NK-92 (cell line): Measurements from ENCODE around the gene MAEL.

ENCODE experiments used
- DNase-seq: peaks from one replicate; lab custom pipeline; 2025; ENCODE audit not compliant: unreplicated experiment; lab: John Stamatoyannopoulos, UW

The MAEL gene

DNA sequence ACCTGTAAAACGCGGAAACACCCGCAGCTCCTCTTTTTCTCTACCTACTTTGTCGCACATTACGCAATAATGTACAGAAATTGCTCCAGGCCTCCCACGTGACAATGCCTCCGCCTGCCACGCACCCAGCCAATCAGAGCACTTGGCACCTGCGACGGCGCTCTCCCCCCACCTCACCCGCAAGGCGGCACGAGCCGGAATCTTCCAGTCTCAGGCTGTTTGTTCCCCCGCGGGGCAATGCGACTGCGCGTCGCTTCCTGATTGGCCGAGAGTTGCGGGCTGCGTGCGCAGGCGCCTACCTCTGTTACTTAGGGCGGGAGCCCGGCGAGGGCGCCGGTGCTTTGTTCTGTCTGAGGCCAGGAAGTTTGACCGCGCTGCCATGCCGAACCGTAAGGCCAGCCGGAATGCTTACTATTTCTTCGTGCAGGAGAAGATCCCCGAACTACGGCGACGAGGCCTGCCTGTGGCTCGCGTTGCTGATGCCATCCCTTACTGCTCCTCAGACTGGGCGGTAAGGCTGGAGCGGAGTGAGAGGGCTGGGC, at the start of gene MAEL:
Gene MAEL (plus strand): TSS at position 307 of the 542 bp plus-strand sequence. CDS start 73 bp downstream, at position 380.
- no peak for DNase-seq

DNA sequence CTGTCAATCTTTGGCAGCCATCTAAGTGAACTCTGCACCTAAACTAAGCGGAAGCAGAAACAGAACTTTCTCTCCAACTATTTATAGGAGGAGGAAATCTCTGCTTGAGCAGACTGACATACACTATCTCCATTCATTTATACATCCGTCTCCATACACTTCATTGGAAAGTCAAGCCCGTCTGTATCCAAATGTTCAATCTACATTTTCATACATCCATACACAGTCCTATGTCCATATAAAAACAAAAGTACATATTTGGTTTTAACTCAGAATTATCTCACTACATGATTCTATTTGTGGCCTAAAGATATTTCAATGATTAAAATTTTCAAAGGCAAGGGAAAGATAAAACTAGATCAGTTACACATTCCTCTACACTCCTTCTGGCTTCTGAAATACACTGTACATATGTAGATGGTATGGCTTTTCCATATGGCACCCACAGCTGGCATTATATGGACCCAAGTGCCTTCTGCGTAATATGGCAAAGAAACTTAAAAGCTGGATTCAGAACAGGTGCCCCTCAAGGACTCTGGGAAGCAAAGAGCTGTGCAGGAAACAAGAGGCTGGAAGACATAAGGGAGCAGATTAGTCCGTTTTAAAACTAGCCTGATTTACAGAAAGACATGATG, 49.2 kb upstream of the MAEL start:
- no peak for DNase-seq

DNA sequence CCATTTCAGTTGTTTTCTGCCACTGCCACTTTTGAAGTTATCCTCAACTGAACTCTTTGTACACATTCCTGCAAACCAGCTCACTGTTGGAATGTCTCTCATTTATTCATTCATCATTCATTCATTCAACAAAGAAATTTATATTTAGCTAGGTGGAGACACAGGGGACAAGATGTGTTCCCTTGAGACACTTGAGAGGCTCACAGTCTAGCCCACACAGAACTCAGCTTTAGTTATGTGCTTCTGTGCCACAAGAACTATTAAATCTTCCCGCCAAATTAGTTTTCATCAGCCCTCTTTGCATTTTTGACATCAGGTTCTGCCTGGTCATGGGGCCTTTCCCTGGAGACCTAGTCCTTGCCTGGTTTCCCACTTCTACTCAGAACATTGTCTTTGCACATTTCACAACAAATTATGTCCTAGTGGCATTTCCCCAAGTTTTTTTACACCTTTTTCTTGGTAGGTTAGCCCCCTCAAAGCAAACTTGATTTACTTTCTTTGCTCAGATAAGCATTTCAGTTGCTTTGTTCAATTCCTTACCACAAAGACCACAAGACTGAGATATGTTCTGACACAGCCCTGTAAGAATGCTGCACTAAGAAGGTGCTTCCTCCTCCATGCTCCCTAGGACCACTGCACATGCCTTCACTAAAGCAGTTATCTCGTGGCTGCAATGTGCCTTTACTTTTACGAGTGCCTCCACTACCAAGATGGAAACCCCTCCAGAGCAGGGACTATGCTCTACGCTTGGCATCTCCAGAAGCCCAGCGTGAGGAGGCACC, 44.7 kb upstream of the MAEL start:
- DNase-seq, result no peak

DNA sequence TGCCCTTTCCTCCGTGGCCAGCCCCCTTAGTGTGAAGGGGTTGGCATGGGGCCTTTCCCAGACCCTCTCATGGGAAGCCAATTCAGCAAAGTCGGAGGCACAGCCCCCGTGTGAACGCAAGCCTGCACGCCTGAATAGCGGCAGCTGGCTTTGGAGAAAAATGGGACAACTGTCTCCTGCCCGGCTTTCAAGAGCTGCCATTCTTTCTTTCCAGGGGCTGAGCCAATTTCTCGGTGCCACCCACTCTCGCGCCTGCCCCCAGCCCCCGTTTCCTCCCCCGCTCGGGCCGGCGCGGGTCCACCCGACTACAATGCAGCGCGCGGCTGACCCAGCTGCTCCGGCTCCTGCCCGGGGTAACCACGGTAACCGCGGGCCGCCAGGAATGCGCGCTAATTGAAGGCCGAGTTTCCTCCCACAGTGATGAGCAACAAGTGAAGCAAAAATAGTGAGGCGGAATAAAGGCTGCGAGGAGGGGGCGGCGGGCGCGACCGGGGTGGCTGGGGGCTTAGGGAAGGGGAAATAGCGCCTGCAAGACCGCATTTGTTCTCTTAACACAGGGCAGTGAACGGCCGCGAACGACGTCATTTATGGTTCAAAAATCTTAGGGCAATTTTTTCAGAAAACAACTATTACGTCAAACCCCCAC, 41.6 kb upstream of the MAEL start:
- no peak for DNase-seq

DNA sequence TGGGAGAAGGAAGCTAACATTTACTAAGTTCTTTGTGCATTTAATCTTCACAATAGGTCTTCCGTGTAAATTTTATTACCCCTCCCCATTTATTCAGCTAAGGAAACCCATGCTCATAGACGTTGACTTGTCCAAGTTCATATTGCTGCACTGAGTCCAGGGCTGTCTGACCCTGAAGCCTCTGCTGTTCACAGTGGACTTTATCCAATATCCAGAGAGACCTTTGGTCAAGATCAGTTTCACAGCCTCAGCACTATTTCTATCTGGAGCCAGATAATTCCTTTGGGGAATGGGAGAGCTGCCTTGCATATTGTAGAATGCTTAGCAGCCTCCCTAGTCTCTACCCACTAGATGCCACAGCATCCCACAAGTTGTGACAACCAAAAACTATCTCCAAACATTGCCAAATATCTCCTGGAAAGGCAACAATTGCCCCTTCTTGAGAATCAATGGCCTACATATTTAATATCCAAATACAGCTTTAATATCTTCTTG, 40.2 kb upstream of the MAEL start:
- no peak for DNase-seq

DNA sequence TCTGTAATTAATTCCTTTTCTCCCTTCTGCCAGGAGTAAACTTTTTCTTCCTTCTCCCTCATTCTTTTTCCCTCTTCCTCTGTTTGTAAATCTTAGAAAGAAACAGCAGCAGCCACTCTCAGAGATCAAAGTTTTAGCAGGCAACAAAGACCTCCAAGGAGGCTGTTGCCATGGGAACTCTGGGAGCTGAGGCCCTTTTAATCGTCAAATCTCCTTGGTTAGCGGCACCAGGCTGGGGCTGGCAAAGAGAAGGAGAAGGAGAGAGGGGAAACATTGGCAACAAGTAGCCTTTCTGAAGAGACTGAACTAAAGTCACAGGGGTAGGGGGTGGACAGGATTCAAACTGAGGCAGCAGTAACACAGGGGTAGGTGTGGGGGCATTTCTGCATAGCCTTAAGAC, 38.9 kb upstream of the MAEL start:
- no peak for DNase-seq

DNA sequence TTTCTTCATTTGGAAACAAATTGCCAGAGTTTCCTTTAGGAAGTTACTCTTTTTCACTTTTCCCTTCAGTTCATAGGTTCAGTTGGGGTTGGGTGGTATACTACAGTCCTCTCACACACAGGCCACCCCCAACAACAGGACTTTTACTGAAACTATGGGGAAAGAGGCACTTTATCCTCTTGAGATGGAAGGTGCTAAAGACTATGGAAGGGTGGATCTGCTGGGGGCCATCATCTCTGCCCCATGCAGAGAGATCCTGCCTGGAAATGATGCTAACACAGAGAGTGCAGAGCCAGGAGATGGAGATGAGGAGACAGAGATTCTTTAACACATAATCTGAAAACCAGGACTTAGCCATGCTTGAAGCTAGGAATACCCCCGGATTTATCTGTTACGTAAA, 38.0 kb upstream of the MAEL start:
- no peak for DNase-seq

DNA sequence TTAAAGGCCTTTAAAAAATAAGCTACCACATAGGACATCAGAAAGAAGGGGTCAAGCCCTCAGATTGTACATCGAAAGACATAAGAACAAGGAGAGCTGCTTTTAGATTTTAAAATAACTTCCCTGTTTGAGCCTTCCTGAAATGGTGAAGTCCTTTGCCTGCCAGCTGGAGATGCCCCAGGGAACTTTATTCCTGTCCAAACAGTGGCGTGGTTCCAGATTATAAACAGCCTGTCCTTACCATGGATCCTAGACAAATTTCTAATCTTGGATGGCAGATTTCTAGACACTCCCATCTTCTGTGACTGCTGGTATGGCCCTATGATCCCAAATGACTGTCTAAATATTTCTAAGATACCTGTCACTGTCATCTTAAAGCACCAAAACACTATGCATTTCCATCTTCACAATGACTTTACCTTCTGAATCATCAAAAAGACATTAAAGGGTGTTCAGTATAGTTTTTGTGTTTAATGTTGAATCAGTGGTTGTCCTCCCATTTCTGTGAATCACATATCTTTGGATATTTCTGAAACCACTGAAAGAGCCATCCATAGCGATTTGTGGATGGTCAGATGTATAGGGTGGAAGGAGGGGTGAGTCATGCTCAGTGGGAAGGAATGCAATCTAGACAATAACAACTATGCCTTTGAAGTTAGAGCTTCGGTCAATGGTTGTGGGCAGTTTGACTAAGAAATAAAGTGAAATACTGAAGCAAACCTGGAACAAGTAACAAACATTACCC, 36.9 kb upstream of the MAEL start:
- DNase-seq, result no peak

DNA sequence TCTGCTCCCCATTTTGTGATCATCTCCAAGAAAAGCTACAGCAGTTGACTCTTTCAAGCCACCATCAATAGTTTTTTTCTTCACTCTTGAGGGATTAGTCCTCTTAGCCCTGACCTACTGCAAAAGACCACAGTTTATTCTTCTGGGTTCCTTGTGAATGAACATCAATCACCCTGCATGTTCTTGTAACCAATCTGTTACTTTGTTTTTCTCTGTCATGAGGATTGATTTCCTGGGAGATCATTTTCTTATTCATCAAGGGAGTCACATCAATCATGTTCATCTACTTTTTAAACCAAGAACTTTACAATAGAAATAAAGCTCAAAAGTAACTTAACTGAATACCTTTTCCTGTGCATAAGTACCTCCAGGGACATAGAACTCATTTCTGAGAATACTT, 35.6 kb upstream of the MAEL start:
- no peak for DNase-seq

DNA sequence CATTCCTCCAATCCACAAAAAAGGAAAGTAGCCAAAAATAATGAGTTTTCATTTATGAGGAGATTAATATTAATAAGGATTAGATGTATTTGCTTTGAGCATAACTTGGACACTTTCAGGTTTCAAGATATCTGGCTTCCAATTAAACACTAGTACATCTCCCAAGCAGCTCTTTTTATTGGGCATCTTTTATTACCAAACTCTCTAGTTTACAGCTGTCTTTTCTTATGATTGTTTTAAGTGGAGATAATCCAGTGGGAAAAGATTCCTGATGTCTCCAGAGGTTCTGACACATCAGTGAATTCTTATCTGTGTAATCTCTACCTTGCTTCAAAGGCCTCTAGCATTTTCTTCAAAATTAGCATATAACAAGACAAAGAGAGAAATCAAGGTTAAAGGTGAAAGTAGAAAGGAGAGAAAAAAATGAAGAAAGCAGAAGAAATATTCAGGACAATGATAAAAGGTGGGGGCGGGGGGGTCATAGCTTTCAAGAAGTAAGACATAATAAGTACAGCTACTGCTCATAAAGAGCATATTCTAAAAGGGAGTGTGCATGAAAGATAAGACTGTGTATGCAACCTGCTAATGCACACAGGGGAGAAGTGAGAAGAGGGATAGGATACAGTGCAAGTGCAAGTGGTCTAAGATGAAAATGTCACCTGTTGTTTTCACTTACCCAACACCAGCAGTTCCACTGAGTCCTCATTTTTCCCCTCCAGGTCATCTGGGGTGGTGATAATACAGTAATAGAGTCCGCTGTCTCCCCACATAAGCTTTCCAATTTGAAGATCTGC, 32.8 kb upstream of the MAEL start:
- DNase-seq, result no peak

DNA sequence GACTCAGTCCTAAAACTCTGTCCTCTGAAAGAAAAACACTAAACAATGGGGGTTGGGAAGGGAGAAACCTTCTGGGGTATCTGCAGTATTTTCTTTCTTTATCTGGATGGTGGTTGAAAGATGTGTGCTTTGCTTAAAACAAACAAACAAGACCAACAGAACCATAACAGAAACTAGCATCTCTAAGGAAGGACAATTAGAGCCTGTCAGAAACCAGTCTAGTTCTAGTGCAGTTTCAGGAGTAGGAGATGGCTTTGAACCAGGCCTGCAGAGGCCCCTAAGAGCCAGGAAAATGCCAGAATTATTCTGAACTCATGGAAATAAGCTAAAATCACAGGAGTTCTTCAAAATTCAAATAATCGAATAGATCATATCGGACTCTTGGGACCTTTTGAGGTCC, 32.2 kb upstream of the MAEL start:
- DNase-seq, result no peak

DNA sequence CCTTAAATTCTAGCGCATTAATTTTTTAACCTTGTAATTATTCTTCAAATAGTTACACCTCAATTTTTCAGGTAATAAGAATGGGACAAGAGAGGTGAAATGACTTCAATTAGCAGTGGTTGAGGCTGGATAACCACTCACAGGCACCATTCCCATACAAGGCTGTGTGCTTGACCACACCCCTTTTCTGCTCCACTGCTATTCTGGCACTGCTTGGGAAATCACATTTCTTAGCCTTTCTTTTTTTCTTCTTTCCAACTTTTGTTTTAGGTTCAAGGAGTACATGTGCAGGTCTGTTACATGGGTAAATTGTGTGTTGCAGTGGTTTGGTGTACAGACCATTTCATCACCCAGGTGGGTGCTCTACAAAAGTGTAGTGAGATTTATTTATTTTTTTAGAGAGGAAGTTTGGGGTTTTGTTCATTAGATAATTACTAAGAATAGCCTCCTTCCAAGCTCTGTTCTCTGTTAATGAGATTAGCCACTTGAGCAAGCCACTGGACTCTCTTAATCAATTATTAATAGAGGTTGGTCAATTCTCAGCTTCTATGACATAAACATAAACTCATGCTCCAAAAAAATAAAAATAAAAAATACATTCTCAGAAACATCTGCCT, 28.1 kb upstream of the MAEL start:
- no peak for DNase-seq

DNA sequence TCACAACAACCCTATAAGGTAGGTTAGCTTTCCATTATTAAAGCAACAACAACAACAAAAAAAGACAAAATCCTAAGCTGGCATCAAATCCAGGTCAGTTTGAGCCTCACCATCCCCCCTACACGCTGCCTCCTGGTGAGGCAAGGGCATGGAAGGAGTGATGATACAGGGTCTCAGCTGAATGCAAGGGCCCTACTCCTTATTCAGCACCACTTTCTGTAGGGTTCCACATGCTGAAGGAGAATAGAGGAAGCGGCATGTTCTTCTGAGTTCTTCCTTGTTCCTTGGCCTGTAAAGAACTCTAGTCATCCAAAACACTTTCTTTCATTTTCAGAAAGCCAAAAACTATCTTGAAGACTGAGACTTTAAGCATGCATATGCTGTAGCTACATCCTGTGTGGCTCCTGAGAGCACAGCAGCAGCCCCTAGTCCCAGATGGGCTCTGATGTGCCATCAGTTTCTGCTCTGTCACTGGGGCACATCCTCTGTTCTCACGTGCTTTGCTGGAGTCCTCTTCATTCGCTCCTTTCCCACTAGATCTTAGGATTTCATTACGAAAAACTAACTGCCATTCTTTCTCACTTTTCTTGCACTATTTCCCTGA, 19.9 kb upstream of the MAEL start:
- no peak for DNase-seq

DNA sequence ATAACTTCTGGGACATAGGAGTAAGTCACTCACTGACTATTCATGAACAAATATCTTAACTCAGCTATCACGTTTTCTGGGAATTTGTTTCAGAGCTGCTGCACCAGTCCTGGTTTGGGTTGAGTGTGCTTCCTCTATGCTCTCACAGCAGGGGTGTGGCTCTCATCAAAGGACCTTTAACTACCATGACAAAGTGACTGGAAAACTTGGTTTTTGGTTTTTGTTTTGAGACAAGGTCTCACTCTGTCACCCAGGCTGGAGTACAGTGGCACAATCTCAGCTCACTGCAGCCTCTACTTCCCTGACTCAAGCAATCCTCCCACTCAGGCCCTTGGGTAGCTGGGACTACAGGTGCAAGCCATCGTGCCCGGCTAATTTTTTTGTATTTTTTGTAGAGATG, 17.8 kb upstream of the MAEL start:
- no peak for DNase-seq

DNA sequence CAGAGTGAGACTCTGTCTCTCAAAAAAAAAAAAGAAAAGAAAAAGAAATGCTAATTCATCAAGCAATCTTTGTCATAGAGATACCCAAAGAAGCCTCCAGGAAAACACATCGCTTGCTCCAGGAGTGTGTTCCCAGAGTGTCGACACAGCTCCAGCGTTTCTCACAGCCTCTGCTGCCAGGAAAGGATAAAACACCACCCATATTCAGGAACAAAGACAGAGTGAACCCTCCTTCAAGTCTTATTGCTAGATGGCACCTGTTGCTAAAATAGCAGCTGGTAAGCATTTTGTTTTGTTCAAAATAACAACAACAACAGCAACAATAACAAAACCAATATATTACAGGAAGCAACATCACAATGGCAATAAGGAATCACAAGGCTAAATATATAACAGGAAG, 16.9 kb upstream of the MAEL start:
- DNase-seq, result no peak

DNA sequence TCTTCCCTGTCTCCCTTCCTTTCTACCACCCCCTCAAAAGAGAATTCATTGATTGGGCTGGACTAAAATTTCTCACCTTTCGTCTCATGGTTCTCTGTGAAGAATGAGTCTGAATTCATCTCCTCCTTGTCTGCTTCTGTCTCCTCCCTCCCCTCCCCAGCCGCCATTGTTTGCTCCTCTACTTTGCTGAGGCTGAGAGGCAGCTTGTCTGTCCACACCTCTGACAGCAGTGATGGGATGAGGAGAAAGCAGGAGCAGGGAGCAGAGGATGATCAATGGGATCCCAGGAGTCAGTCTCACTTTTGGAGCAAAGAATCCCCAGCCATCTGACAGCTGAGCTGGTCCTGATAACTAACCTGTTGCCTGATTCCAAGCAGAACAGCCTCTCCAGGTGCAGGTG, 16.3 kb upstream of the MAEL start:
- DNase-seq, result no peak

DNA sequence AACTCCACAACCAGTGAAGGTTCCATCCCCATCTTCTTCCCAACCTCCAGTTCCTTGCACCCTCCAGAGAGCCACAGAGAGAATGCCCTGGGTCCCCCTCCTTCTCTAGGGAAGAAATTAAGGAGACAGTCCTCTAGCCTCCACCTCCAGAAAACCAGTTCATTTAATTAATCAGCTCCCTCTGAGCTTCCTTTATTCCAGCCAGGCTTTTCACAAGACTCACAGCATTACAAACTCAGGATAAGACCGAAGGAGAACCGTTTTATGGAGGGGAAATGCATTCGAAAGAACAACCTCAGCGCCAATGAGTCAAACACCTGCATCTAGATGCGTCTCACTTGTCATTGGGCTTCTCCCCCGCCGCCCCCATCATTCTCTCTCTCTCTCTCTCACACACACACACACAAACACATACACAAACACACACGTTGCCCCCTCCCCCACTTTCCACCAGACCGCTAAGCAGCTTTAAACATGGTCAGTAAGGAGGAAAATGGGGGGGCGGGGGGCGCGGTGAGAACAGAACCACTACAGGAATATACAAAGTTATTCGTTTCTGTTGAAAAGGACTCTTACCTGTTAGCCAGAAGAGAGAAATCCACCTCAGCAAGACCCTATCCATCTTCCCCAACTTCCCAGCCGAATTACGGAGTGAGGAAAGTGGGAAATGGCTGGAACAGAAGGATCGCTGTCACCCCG, 14.3 kb upstream of the MAEL start:
- no peak for DNase-seq

DNA sequence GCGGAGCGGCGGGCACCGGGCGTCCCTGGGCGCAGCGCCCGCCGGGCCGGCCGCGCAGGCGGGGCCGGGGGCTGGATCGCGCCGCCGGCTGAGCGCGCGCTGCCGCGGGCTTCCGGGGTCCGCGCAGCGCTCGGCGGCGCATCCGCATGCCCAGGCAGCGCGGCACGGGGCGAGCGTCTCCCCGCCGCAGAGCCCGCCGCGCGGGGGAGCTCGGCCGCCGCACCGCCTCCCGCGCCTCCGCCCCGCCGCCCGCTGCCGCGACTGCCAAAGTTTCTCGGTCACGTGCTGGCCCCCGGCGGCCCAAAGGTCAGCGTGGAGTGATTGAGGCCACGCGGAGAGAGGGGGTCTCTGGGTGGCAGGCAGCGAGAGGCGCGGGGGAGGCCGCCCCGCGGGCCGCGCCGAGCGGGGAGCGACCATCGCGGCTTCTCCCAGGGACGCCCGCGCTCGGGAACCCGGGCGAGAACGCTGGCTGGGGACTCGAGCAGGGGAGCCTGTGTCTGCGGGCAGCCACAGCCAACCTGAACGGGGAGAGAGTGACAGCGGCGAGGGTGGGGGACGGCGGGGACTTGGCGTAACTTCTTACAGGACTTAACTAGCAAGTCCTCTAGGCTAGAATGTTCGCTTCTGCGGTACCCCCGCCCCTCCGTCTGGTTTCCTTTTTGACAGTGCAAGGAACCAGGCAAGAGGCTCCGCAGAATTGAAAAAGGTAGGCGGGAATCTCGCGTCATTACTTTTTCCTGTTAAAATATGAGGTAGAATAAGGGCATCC, 13.5 kb upstream of the MAEL start, which contains the start of gene ILDR2:
Gene ILDR2 (minus strand): TSS at position 180 of the 769 bp plus-strand sequence. CDS start 272 bp downstream, outside the sequence.
- DNase-seq, result no peak
